22Rv1 (cell line): ENCODE data around the gene QPCTL.

ENCODE experiments used
- ZFX ChIP-seq: fragments of 450-650 bp; IDR thresholded peaks from 2 replicates; pipeline ENCODE4 v1.6.1; 2017; ENCODE audit warnings: antibody characterized with exemption, borderline replicate concordance
- TF ChIP-seq, protein P1 (sequence below): fragments of 450-650 bp; IDR thresholded peaks from 2 replicates; pipeline ENCODE4 v1.5.1; 2017; ENCODE audit warnings: mild to moderate bottlenecking

DNA sequence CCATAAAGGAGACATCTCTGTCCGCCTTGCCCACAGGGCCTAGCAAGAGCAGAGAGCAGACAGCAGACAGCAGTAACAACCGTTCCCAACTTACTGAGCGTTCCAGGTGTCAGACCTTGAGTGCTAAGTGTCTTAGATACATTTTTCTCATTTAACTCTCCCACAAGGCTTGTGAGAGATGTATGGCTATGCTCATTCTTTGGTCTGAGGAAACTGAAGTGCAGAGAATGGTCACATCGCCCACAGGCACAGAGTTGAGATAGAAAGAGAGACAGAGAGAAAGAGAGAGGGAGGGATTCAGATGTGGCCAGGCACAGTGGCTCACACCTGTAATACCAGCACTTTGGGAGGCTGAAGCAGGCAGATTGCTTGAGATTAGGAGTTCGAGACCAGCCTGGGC lies 55.0 kb downstream of the QPCTL start:
- TF ChIP-seq, protein P1, sequence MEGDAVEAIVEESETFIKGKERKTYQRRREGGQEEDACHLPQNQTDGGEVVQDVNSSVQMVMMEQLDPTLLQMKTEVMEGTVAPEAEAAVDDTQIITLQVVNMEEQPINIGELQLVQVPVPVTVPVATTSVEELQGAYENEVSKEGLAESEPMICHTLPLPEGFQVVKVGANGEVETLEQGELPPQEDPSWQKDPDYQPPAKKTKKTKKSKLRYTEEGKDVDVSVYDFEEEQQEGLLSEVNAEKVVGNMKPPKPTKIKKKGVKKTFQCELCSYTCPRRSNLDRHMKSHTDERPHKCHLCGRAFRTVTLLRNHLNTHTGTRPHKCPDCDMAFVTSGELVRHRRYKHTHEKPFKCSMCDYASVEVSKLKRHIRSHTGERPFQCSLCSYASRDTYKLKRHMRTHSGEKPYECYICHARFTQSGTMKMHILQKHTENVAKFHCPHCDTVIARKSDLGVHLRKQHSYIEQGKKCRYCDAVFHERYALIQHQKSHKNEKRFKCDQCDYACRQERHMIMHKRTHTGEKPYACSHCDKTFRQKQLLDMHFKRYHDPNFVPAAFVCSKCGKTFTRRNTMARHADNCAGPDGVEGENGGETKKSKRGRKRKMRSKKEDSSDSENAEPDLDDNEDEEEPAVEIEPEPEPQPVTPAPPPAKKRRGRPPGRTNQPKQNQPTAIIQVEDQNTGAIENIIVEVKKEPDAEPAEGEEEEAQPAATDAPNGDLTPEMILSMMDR = no peak
- no peak for TF ChIP-seq ZFX
